ENCODE data around the gene TMEM209. TPM values are rescaled to one million over a fixed set of nuclear protein-coding genes. Genes with fewer than 3 reads are reported as not detected.

TMEM209 gene
- total RNA-seq, 4 donors from 2014 or later: 9.6 to 17.3 (median 12.5) TPM

- H3K27me3 ChIP-seq: no peaks in the 10 kb centered on the region
- 91 to 98% methylated on average over 4 of the region's 4 CpGs for WGBS, 2 donors
Observed at GRCh38 chr7:130221746-130222145, 16.5 kb upstream of the TMEM209 start.

DNA sequence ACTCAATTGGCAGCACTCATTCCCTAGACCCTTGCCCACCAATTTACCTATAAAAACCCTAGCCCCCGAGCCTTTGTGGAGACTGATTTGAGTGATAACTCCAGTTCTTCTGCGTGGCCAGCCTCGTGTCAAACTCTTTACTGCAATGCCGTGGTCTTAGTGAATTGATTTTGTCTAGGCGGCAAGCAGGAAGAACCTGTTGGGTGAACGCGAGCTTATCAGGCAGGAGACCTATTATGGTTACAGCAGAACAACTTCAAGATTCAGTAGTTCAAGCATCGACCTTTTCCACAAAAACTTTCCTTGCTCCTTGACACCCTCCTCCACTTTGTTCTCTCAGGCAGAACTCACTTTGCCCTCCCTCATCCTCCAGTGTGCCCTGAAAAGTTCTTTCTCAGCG, 14.7 kb upstream of the TMEM209 start:
- no peak for DNase-seq (ENCODE audit: low spot score in 2 of 2)
- no peaks in the 10 kb centered on the region for H3K36me3 ChIP-seq
- H3K4me1 ChIP-seq: no peaks in the 10 kb centered on the region
- WGBS, 2 donors: 96 to 97% methylated on average over 9 of the region's 9 CpGs
- no peak for TF ChIP-seq POLR2A (IDR thresholded peaks at IDR 0.05)
- TF ChIP-seq, protein P1, sequence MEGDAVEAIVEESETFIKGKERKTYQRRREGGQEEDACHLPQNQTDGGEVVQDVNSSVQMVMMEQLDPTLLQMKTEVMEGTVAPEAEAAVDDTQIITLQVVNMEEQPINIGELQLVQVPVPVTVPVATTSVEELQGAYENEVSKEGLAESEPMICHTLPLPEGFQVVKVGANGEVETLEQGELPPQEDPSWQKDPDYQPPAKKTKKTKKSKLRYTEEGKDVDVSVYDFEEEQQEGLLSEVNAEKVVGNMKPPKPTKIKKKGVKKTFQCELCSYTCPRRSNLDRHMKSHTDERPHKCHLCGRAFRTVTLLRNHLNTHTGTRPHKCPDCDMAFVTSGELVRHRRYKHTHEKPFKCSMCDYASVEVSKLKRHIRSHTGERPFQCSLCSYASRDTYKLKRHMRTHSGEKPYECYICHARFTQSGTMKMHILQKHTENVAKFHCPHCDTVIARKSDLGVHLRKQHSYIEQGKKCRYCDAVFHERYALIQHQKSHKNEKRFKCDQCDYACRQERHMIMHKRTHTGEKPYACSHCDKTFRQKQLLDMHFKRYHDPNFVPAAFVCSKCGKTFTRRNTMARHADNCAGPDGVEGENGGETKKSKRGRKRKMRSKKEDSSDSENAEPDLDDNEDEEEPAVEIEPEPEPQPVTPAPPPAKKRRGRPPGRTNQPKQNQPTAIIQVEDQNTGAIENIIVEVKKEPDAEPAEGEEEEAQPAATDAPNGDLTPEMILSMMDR (IDR thresholded peaks at IDR 0.05): no peak
- no peak for TF ChIP-seq EP300 (IDR thresholded peaks at IDR 0.05)
- no peaks in the 10 kb centered on the region for H3K9me3 ChIP-seq
- H3K4me3 ChIP-seq: no peak overlapping the region
- no peaks in the 10 kb centered on the region for H3K27me3 ChIP-seq
- H3K27ac ChIP-seq: no peak overlapping the region

More at GRCh38 chr7:130221746-130222145, 16.5 kb upstream of the TMEM209 start:
- TF ChIP-seq, protein P1 (IDR thresholded peaks at IDR 0.05): no peak
- TF ChIP-seq EP300 (IDR thresholded peaks at IDR 0.05): no peak
- TF ChIP-seq POLR2A (IDR thresholded peaks at IDR 0.05): no peak
- Histone ChIP-seq H3K36me3 (no peaks in the 10 kb centered on the region), H3K9me3 (no peaks in the 10 kb centered on the region), H3K4me3 (no peak overlapping the region), H3K4me1 (no peaks in the 10 kb centered on the region), H3K27ac (no peak overlapping the region)
- no peak for DNase-seq (ENCODE audit: low spot score in 2 of 2)

GRCh38 chr7:130218806-130219620, 13.8 kb upstream of the TMEM209 start:
- H3K36me3 ChIP-seq: no peaks in the 10 kb centered on the region
- H3K4me1 ChIP-seq: no peaks in the 10 kb centered on the region
- H3K27me3 ChIP-seq: no peaks in the 10 kb centered on the region
- TF ChIP-seq POLR2A (IDR thresholded peaks at IDR 0.05) (no peak), EP300 (IDR thresholded peaks at IDR 0.05) (no peak)
- TF ChIP-seq, protein P1 (IDR thresholded peaks at IDR 0.05): no peak
- no peak overlapping the region for H3K27ac ChIP-seq
- 76 to 90% methylated on average over 5 of the region's 5 CpGs for WGBS, 2 donors
- no peak overlapping the region for H3K4me3 ChIP-seq
- DNase-seq (ENCODE audit: low spot score in 2 of 2): no peak
- H3K9me3 ChIP-seq: no peaks in the 10 kb centered on the region

DNA sequence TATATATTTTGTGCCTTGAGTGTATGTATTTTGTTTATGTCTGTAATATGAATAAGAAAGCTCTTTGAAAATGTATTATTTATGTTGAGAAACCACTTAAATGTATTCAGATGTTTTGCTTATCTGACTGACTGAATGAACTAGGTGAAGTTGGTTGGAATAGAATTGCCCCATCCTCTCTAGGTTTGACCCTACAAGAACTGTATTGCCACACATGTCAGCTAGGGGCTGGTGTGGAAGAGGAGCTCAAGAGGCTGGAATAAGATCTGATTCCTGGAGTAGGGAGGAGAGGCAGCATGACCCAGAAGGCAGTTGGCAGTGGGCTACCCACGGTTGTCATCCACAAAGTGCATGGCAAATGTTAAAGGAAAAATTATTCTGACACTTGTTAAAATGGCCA, 11.5 kb upstream of the TMEM209 start:
- TF ChIP-seq POLR2A (IDR thresholded peaks at IDR 0.05) (no peak), EP300 (IDR thresholded peaks at IDR 0.05) (no peak)
- TF ChIP-seq, protein P1 (IDR thresholded peaks at IDR 0.05): no peak
- Histone ChIP-seq H3K4me3 (no peak overlapping the region), H3K4me1 (no peaks in the 10 kb centered on the region), H3K9me3 (no peaks in the 10 kb centered on the region), H3K27ac (no peak overlapping the region), H3K27me3 (no peaks in the 10 kb centered on the region), H3K36me3 (no peaks in the 10 kb centered on the region)
- WGBS, 2 donors: 62 to 90% methylated on average over 1 of the region's 1 CpG
- DNase-seq (ENCODE audit: low spot score in 2 of 2): no peak

DNA sequence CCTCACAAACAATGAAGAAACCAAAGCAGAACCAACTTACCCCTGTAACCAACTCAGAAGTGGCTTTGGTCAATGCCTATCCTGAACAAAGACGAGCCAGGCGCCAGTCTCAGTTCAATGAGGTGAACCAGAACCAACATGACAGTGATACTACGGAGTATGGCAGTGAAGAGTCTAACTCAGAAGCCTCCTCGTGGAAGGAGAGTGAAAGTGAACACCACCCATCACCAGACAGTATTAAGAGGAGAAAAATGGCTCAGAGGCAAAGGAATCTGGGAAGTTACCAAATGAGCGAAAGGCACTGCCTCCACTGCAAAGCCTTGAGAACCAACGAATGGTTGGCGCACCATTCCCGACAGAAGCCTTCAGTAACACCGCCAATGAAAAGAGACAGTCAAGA, 10.8 kb upstream of the TMEM209 start:
- no peak for DNase-seq (ENCODE audit: low spot score in 2 of 2)
- no peak overlapping the region for H3K4me3 ChIP-seq
- H3K27ac ChIP-seq: no peak overlapping the region
- no peaks in the 10 kb centered on the region for H3K4me1 ChIP-seq
- no peaks in the 10 kb centered on the region for H3K27me3 ChIP-seq
- WGBS, 2 donors: 92 to 93% methylated on average over 9 of the region's 9 CpGs
- H3K36me3 ChIP-seq: no peaks in the 10 kb centered on the region
- no peaks in the 10 kb centered on the region for H3K9me3 ChIP-seq
- TF ChIP-seq EP300 (IDR thresholded peaks at IDR 0.05) (no peak), POLR2A (IDR thresholded peaks at IDR 0.05) (no peak)
- TF ChIP-seq, protein P1 (IDR thresholded peaks at IDR 0.05): no peak
